Measurements from ENCODE around the gene NHEJ1. TPM values are rescaled to one million over a fixed set of nuclear protein-coding genes. Genes with fewer than 3 reads are reported as not detected.
A peak's percentile ranks its signal among the peaks of the same experiment; 100 is the strongest.

NHEJ1 gene
- total and polyA plus RNA-seq, 2 of the 13 experiments (the other 11 are each of a cell fraction or from before 2014, with no cell fraction given): 30.0 to 30.7 TPM

DNA sequence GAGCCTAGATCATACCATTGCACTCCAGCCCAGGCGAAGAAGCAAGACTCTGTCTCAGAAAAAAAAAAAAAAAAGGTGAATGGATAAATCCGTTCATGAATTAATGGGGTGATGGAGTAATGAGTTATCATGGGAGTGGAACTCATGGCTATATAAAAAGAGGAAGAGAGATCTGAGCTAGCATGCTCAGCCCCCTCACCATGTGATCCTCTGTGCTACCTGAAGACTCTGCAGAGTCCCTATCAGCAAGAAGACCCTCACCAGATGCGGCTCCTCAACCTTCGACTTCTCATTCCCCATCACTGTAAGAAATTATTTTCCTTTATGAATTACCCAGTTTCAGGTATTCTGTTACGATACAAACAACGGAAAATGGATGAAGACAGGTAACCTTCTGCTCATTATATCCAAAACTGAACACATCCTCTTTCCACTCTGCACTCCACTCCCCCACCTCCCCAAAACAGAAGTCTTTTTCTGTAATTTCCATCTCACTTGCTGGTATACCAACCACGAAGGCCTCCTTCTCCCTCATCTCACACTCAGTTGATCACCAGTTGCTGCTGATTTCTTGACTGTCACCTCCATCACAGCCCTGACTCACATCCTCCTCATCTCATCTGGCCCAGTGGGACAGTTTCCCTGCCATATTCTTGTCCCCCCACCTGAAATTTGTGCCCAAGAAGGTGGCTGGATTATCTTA lies 26.3 kb upstream of the NHEJ1 start:
- in situ Hi-C loops (cut with HindIII; ENCODE audit: extremely low pct_ligation_motif_present, low pct_unique_long_range_greater_than_20kb): no loop called here
- ChIA-PET CTCF (ENCODE audit: low intra/inter-chr PET ratio, low total read pairs) (no interaction called here), POLR2A (interaction anchor here (0.7 kb wide), 1 partner anchor 19 kb away, joined by 4 read pairs; the partner anchor contains the start of gene ZFAND2B)
- Histone ChIP-seq H3K79me2 (ENCODE audit: insufficient read depth, low read length) (no peaks in the 10 kb centered on the region), H3K9me3 (ENCODE audit: low read length) (no peaks in the 10 kb centered on the region), H3K4me3 (replicated peaks in 1 of 3; ENCODE audit: insufficient read depth in 1 of 3, low read depth in 2 of 3, low read length in 3 of 3) (no peak overlapping the region), H3K27ac (ENCODE audit: extremely low read length, insufficient read depth, low read length) (no peak overlapping the region), H3K9ac (ENCODE audit: insufficient read depth, low read depth, low read length) (no peak overlapping the region), H3K4me2 (ENCODE audit: low read depth, low read length) (no peak overlapping the region), H4K20me1 (ENCODE audit: insufficient read depth, low read length) (no peaks in the 10 kb centered on the region), H3K4me1 (ENCODE audit: insufficient read depth, low read length) (peaks cover 3% of the 10 kb centered on the region; the same call in 1 of the 2 replicates), H2AFZ (ENCODE audit: low read length) (no peak overlapping the region), H3K27me3 (ENCODE audit: control insufficient read depth in 1 of 2, insufficient read depth in 2 of 2, low read length in 2 of 2) (no peaks in the 10 kb centered on the region), H3K36me3 (replicated peaks in 1 of 2; ENCODE audit: control insufficient read depth in 1 of 2, insufficient read depth in 2 of 2, low read length in 2 of 2) (peaks cover 10 to 22% of the 10 kb centered on the region in 2 experiments)
- intact Hi-C loops (cut with micrococcal nuclease; ENCODE audit: unreplicated experiment): no loop called here
- FAIRE-seq (no peak), ATAC-seq (peak; percentile 24; the same call in 1 of the 3 replicates), DNase-seq (ENCODE audit: low spot score) (no peak)
- 97% methylated on average over 7 of the region's 7 CpGs for WGBS (ENCODE audit: low lambda C conversion rate)
- no peak for TF ChIP-seq ZNF83 (CRISPR knock-in tag; IDR thresholded peaks at IDR 0.05; ENCODE audit: borderline replicate concordance)
- 0 out of 2 replicates have a peak, but pooled peaks have one; percentile 15 for TF ChIP-seq POLR2G (IDR thresholded peaks at IDR 0.05; ENCODE audit: low read depth, low read length)
- no TSS peak for BruUV-seq (replicated peaks)

DNA sequence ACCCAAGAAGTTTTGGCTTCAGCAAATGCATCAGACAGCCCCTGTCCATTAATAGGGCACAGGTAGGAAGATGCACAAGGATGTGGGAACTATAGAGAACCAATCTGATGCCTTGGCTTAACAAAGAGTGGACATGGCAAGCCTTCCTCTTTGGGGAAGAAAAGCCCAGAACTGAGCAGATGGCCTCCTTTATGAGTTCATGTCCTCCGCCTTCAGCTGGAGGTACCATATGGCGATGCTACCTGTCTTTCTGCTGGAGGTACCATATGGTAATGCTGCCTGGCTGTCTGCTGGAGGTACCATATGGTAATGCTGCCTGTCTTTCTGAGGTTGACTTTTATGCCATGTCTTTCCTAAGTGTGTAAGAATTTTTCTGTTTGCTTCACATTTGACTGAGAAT lies 23.5 kb upstream of the NHEJ1 start:
- intact Hi-C loops (cut with micrococcal nuclease; ENCODE audit: unreplicated experiment): no loop called here
- Histone ChIP-seq H3K4me1 (ENCODE audit: insufficient read depth, low read length) (peaks cover 9% of the 10 kb centered on the region), H4K20me1 (ENCODE audit: insufficient read depth, low read length) (no peaks in the 10 kb centered on the region), H3K36me3 (replicated peaks in 1 of 2; ENCODE audit: control insufficient read depth in 1 of 2, insufficient read depth in 2 of 2, low read length in 2 of 2) (peaks cover 30 to 48% of the 10 kb centered on the region in 2 experiments), H3K27me3 (ENCODE audit: control insufficient read depth in 1 of 2, insufficient read depth in 2 of 2, low read length in 2 of 2) (no peaks in the 10 kb centered on the region), H2AFZ (ENCODE audit: low read length) (no peak overlapping the region), H3K27ac (ENCODE audit: extremely low read length, insufficient read depth, low read length) (no peak overlapping the region), H3K4me2 (ENCODE audit: low read depth, low read length) (no peak overlapping the region), H3K9ac (ENCODE audit: insufficient read depth, low read depth, low read length) (no peak overlapping the region), H3K79me2 (ENCODE audit: insufficient read depth, low read length) (peaks cover 11% of the 10 kb centered on the region), H3K4me3 (replicated peaks in 1 of 3; ENCODE audit: insufficient read depth in 1 of 3, low read depth in 2 of 3, low read length in 3 of 3) (no peak overlapping the region), H3K9me3 (ENCODE audit: low read length) (no peaks in the 10 kb centered on the region)
- WGBS (ENCODE audit: low lambda C conversion rate): 96% methylated on average over 2 of the region's 2 CpGs
- FAIRE-seq (peak; percentile 47), ATAC-seq (no peak), DNase-seq (ENCODE audit: low spot score) (no peak)
- POLR2A ChIA-PET: interaction anchor here (0.8 to 2.1 kb wide), 2 partner anchors 9 to 22 kb away, joined by 3 to 11 read pairs; partner anchors contain the start of gene ZFAND2B
- CTCF ChIA-PET (ENCODE audit: low intra/inter-chr PET ratio, low total read pairs): no interaction called here
- in situ Hi-C loops (cut with HindIII; ENCODE audit: extremely low pct_ligation_motif_present, low pct_unique_long_range_greater_than_20kb): no loop called here
- BruUV-seq (replicated peaks): no TSS peak
- TF ChIP-seq REPIN1 (CRISPR knock-in tag; IDR thresholded peaks at IDR 0.05; ENCODE audit: borderline replicate concordance, low read depth): no peak
- TF ChIP-seq, protein P1, sequence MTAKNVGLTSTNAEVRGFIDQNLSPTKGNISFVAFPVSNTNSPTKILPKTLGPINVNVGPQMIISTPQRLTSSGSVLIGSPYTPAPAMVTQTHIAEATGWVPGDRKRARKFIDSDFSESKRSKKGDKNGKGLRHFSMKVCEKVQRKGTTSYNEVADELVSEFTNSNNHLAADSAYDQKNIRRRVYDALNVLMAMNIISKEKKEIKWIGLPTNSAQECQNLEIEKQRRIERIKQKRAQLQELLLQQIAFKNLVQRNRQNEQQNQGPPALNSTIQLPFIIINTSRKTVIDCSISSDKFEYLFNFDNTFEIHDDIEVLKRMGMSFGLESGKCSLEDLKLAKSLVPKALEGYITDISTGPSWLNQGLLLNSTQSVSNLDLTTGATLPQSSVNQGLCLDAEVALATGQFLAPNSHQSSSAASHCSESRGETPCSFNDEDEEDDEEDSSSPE (CRISPR knock-in tag; IDR thresholded peaks at IDR 0.05): no peak
- TF ChIP-seq JUND (CRISPR knock-in tag; IDR thresholded peaks at IDR 0.05): no peak
- TF ChIP-seq MTF2 (CRISPR knock-in tag; IDR thresholded peaks at IDR 0.05; ENCODE audit: borderline replicate concordance): no peak
- TF ChIP-seq, protein P2, sequence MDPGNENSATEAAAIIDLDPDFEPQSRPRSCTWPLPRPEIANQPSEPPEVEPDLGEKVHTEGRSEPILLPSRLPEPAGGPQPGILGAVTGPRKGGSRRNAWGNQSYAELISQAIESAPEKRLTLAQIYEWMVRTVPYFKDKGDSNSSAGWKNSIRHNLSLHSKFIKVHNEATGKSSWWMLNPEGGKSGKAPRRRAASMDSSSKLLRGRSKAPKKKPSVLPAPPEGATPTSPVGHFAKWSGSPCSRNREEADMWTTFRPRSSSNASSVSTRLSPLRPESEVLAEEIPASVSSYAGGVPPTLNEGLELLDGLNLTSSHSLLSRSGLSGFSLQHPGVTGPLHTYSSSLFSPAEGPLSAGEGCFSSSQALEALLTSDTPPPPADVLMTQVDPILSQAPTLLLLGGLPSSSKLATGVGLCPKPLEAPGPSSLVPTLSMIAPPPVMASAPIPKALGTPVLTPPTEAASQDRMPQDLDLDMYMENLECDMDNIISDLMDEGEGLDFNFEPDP (CRISPR knock-in tag; conservative IDR thresholded peaks at IDR 0.05): no peak
- TF ChIP-seq, protein P3, sequence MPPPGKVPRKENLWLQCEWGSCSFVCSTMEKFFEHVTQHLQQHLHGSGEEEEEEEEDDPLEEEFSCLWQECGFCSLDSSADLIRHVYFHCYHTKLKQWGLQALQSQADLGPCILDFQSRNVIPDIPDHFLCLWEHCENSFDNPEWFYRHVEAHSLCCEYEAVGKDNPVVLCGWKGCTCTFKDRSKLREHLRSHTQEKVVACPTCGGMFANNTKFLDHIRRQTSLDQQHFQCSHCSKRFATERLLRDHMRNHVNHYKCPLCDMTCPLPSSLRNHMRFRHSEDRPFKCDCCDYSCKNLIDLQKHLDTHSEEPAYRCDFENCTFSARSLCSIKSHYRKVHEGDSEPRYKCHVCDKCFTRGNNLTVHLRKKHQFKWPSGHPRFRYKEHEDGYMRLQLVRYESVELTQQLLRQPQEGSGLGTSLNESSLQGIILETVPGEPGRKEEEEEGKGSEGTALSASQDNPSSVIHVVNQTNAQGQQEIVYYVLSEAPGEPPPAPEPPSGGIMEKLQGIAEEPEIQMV (CRISPR knock-in tag; IDR thresholded peaks at IDR 0.05; ENCODE audit: low read depth): no peak
- no peak for TF ChIP-seq ZNF30 (CRISPR knock-in tag; IDR thresholded peaks at IDR 0.05)
- no peak for TF ChIP-seq PHF21A (CRISPR knock-in tag; IDR thresholded peaks at IDR 0.05)

All from HepG2 (cell line).